T-helper 1 cell (primary cell): ENCODE results near the gene ARID2.

ENCODE experiments used
- DNase-seq, 5 donors: peaks; one replicate each; pipeline ENCODE4 v3.0.0-alpha.2; 2012 to 2020

The ARID2 gene

GRCh38 chr12:45725631-45726602 is 3.6 kb upstream of the ARID2 start:
- DNase-seq, result peak in 2 of 5 donors; percentile 15 to 61

GRCh38 chr12:45726603-45727300 is 2.8 kb upstream of the ARID2 start:
- DNase-seq, result peak in 3 of 5 donors; percentile 23 to 37 (median 28)

GRCh38 chr12:45727301-45727979 is 2.1 kb upstream of the ARID2 start:
- peak; percentile 73 to 97 (median 83) for DNase-seq

- DNase-seq, result no peak
Observed at GRCh38 chr12:45727980-45728629, 1.4 kb upstream of the ARID2 start.

GRCh38 chr12:45728630-45729232 is 775 bp upstream of the ARID2 start:
- DNase-seq, result peak; percentile 89 to 99 (median 94)

DNA sequence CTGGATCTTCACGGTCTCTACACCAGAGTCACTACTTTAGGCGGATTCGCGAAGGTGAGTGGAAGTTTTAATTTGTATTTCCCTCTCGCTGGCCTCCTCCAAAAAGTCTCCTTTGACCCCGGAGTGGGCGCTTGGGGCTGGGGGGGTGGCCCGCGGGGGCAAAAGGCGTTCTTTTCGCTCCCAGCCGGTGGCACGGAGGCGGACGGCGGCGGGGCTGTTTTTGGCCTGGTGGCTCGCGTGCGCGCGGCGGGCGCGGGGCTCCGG is 510 bp downstream of the ARID2 start:
- no peak for DNase-seq

- peak; percentile 22 to 73 (median 49) for DNase-seq
Observed at GRCh38 chr12:45730348-45731189, 1.1 kb downstream of the ARID2 start.

DNA sequence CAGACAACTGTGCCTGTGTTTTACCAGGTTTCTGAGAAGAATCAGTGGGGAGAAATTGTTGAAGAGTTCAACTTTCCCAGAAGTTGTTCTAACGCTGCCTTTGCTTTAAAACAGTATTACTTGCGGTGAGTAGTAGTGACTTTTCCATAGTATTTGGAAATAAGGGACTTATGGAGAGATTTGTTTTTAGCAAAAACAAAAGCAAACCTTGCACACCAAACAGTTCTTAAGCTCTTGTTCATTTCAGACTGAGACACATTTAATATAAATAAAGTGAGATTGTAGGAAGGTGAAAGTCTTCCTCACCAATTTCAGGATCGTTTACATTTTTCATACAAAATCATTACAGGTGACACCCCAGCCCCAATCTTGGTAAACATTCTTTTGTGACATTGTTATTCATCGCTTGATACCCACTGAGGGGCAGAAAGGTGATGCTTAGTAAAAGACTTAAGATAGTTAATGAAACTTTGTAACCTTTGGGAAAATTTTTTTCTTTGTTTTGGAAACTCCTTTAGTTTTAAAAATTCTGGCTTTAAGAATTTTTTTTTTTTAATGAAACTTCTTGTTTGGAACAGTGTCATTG is 1.8 kb downstream of the ARID2 start:
- DNase-seq, result no peak

DNA sequence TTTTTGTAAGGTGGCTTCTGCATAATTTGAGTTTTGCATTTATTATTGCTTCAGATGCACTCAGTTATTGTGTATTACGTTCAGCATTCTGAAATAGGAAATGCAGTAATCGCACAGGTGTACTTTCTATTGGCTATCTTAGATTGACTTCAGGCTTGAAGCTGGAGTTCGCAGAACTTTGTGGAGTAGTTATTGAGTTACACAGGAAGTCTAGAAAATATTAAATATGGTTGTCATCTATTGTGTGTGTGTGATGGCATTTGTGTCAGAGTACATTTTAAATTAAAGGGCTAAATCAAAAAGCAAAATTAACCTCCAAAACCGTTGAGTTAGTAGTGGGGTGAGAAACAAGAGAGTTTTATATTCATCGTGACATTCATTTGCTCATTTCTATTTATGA is 2.7 kb downstream of the ARID2 start:
- peak in 1 of 5 donors; percentile 66 for DNase-seq

GRCh38 chr12:45732936-45733335 is 3.4 kb downstream of the ARID2 start:
- DNase-seq, result no peak

GRCh38 chr12:45737638-45738037 is 8.1 kb downstream of the ARID2 start:
- DNase-seq, result no peak

DNA sequence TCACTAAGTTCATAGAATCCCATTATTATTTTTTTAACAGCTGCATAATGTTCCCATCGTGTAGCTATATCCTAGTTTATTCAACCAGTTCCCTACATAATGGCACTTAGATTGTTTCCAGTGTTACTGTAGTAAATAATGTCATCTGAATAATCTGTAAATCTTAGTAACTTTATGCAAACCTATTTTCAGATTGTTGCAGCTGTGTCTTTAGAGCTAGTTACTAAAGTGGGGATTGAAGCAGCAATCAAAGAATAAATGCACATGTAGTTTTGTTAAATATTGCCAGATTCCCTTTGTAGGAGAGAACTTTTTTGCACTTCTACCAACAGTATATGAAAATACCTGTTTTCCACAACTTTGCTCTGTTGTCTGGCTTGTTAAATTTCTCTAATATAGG is 13.1 kb downstream of the ARID2 start:
- DNase-seq, result no peak

- DNase-seq, result no peak
Observed at GRCh38 chr12:45743247-45743646, 13.7 kb downstream of the ARID2 start.

GRCh38 chr12:45745861-45746277 is 16.4 kb downstream of the ARID2 start:
- DNase-seq, result peak in 1 of 5 donors; percentile 8

DNA sequence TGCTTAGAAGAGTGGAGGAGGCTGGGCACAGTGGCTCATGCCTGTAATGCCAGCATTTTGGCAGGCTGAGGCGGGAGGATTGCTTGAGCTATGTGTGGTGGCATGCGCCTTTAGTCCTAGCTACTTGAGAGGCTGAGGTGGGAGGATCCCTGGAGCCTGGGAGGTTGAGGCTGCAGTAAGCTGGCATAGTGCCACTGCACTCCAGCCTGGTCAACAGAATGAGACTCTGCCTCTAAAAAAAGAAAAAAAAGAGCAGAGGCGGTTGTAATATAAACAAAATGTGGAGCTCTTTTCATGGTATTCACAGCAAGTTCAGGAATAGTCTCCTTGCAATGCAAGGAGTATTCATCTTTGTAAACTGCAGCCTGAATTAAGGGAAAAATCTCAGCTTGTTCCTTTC is 27.2 kb downstream of the ARID2 start:
- DNase-seq, result no peak

DNA sequence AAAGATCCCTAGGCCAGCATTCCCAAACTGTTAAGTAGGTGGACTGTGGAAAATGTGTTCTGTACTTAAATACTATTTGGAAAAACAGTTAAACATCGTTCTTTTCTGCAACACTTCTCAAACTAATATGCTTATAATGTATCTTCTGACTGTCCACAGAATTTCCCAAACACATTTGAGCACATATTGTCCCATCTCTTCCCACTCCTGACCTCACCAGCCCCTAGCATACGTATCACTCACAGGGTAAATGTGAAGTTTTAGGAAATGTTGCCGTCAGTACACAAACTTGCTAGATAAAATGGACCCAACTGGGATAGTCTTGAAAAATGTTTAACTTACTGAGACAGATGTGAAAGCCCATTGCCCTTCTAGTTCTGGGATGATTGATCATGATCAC is 27.7 kb downstream of the ARID2 start:
- no peak for DNase-seq

- no peak for DNase-seq
Observed at GRCh38 chr12:45760333-45760732, 30.8 kb downstream of the ARID2 start.

- DNase-seq, result peak in 1 of 5 donors; percentile 13
Observed at GRCh38 chr12:45762185-45763110, 32.9 kb downstream of the ARID2 start.

GRCh38 chr12:45763381-45763780 is 33.9 kb downstream of the ARID2 start:
- DNase-seq, result no peak

DNA sequence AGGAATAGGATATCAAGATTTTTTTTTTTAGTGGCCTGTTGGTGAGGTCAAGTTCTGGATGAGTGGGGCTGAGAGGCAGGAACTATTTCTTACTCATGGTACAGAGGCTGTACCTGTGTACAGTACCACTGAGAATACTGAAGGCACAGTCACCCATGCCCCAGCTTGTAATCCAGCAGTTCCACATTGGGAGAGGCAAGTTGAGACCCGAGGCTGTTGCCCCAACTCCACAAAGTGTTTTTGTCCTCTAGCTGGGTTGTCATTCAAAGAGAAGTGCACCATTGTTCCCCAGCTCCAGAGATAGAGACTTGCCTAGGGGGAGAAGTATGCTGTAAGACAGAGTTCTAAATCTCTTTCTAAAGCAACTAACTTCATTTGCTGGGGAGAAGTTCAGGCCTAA is 38.7 kb downstream of the ARID2 start:
- DNase-seq, result no peak
